ENCODE results near the gene TACR1.
A peak's percentile ranks its signal among the peaks of the same experiment; 100 is the strongest.
"Not testable (repeated sequence)": the region's sequence is repeated elsewhere in the genome, so short reads cannot be mapped to it uniquely, and the experiment has no call there.

TACR1 gene, protein sequence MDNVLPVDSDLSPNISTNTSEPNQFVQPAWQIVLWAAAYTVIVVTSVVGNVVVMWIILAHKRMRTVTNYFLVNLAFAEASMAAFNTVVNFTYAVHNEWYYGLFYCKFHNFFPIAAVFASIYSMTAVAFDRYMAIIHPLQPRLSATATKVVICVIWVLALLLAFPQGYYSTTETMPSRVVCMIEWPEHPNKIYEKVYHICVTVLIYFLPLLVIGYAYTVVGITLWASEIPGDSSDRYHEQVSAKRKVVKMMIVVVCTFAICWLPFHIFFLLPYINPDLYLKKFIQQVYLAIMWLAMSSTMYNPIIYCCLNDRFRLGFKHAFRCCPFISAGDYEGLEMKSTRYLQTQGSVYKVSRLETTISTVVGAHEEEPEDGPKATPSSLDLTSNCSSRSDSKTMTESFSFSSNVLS

DNA sequence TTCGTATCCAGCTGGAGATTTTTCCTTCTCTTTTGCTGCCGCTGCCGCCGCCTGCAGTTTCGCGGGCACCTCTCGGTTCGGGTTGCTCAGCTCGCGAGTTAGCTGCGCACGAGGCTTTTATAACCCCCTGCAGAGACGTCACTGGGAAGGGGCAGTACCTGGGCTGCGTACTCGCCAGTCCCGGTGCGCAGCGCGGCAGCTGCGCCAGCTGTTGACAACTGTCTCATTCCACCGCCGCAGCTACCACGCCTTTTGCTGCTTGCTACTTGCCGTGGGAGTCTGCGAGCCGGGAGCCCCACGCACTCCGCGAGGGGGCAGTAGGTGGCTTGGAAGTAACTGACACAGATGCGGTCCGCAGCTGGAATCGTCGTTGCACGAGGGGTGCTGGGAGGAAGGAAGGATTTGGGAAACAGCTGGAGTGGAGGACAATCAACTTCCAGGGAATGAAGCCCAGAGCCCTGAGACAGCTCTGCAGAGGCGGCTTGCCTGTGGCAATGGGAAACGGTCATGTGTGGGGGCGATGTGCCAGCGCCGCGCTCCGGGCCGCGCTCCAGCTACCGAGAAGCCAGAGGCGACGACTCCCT is at the start of gene TACR1:
Gene TACR1, minus strand, starts transcription at position 93 of the 584 bp plus-strand sequence. CDS start 586 bp downstream, outside the sequence.
- peak in 1 of 3 experiments; percentile 14 for DNase-seq (ENCODE audit: low read depth in 2 of 3, low spot score in 2 of 3)

DNA sequence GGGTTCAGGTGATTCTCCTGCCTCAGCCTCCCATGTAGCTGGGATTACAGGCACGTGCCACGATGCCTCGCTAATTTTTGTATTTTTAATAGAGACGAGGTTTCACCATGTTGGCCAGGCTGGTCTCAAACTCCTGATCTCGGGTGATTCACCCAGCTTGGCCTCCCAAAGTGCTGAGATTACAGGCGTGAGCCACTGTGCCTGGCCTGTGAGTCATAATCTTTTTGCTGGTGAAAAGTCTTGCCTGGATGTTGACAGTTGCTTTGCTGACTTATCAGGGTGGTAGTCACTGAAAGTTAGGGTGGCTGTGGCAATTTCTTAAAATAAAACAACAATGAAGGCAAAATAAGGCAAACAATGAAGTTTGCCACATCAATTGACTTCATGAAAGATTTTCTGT is 49.3 kb upstream of the TACR1 start:
- not testable (repeated sequence) for DNase-seq (ENCODE audit: low read depth in 2 of 3, low spot score in 2 of 3)

DNA sequence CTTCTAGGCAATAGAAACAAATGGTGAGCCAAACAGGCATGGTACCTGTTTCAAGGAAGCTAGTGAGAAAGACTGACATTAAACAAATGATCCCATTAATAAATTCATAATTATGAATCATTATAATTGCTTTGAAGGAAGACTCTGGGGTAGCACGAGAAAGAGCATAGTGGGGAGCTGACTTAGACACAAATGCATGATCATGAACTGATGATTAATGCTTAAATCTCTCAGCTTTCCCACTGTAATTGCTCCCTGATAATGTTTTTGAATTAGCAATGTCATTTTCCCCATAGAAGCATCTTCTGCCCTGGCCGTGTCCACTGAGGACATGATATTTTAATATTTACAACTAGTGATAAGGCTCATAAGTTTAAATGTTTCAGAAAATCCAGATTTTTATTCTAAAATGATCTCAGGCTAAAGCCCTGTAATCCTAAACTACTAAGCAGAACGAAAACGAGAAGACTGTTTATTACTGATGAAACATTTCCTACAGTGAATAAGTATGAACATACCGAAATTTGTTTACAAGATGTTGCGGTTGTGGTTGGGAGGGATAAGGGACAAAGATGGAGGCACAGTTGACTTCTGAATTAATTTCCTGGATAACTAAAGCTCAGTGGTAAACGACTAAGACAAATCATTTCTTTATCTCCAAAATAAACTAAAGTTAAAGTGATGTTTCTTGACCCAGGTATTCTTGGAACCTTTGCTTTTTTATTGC is 47.3 kb upstream of the TACR1 start:
- DNase-seq (ENCODE audit: low read depth in 2 of 3, low spot score in 2 of 3) = no peak

DNA sequence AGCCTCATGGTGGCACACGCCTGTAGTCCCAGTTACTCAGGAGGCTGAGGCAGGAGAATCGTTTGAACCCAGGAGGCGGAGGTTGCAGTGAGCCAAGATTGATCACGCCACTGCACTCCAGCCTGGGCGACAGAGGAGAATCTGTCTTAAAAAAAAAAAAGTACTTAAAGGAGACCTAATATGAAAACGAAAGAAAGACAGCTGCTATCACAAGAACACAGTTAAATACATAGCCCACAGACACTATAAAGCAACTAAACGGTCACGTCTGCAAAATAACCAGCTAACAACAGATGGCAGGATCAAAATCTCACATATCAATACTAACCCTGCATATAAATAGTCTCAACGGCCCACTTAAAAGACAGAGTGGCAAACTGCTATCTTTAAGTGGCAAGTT is 43.9 kb upstream of the TACR1 start:
- DNase-seq (ENCODE audit: low read depth in 2 of 3, low spot score in 2 of 3) = no peak

DNA sequence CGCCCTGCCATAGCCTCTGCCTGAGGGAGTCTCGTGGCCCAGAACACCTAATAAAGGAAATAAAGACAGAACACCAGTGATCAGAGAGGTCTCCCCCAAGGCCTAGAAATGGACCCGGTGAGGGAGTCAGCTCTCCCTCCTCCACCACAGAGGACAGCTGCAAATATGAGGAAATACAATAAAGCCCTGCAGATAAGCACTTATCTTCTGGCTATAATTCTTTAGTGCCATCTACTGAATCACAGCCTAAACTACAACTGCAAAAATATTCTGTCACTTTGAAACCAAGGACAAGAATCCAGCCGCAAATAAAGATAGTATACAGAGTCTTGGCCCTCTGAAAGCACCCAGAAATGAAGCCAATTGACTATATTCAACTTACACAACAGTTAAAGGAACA is 42.4 kb upstream of the TACR1 start:
- DNase-seq (ENCODE audit: low read depth in 2 of 3, low spot score in 2 of 3) = no peak

DNA sequence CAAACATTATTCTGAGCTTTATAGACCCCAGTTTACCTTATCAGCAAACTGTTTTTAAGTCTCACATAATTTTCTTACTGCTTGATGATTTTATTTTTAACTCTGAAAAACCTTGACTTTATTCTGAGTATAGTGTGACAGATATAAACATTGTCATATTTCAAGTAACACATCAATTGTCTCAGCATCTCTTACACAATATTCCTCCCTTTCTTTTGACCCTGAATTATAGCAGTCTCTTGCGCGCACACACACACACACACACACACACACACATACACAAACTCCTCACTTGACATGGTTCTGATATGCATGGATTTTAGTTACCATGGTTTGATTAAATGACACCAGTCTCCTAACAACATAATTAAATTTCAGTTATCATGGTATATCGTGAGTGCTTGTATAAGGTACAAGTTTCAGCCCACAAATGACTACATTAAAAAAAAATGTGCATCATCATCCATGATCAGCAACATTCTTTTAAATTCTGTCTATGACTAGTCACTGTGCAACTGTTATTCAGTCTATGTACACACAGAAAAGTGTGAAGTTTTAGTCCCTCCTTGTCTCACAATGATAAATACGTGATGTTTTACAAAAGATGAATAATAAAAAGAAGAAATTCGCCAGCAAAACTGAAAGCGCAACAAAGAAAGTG is 39.5 kb upstream of the TACR1 start:
- DNase-seq (ENCODE audit: low read depth in 2 of 3, low spot score in 2 of 3) = no peak

DNA sequence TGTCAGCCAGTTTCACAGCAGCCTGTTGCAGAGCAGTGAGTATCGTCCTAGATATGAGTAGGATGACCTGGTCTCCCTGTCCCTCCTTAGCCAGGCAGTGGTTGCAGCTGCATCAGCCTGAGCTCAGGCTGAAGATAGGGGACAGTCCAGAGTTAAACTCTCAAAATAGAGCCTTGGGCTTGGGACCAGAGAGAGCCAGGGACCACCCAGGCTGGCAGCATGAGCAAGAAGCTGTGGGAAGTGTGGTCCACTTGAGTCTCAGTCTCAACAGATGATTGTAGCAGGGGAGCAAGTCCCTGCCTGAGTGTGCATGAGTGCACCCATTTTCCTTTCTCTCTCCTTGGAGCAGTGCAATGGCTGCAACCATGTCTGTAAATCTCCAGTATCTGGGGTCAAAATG is 38.0 kb upstream of the TACR1 start:
- no peak for DNase-seq (ENCODE audit: low read depth in 2 of 3, low spot score in 2 of 3)

DNA sequence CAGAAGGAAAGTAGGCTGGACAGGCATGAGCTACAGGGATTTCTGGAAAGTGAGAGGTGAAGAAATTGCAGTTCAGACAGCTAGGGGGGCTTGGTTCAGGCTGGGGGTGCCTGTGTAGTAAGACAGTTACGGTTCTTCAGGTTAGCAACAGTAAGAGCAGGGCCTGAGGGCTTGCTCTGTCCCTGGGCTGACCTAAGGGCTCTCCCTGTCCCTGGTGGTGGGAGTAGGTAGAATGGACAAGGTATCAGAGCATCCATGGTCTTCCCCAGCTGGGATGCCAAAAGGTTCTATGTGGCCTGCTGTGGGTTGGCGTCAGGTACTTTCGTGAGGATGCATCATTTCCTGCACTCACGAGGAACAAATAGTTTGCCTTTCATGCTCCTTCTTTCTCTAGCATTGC is 34.6 kb upstream of the TACR1 start:
- no peak for DNase-seq (ENCODE audit: low read depth in 2 of 3, low spot score in 2 of 3)

DNA sequence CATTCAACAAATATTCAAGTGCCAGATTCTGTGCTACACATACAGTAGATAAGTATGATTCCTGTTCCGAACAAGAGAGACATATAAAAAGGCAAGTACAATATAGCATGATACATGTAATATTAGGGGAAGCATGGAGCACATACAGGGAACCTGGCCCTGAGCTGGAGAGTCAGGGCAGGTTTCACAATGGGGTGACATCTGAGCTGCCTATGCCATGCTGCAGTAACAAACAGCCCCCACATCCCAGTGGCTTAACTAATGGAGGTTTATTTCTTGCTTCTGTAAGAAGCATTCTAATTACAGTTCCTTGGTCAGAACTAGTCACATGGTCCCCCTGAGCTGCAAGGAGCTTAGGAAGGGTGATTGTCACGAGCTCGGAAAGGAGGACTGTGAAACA is 27.3 kb upstream of the TACR1 start:
- DNase-seq (ENCODE audit: low read depth in 2 of 3, low spot score in 2 of 3) = no peak

DNA sequence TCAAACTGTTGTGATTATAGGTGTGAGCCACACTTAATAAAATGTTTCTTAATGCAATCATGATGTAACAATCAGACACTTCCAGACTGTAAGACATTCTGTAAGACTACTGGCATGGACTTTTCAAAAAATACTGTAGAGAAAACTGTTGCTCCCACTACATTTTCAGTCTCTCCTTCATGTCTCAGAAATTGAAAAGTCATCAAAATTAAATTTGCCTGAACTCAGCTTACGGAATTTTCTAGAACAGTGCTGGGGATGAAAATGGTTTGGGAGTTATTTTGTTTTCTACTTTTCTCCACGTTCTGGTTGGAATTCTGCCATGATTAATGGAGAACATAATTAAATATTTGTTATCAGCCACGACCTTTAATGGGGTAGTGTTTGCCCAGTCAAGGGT is 26.8 kb upstream of the TACR1 start:
- no peak for DNase-seq (ENCODE audit: low read depth in 2 of 3, low spot score in 2 of 3)

DNA sequence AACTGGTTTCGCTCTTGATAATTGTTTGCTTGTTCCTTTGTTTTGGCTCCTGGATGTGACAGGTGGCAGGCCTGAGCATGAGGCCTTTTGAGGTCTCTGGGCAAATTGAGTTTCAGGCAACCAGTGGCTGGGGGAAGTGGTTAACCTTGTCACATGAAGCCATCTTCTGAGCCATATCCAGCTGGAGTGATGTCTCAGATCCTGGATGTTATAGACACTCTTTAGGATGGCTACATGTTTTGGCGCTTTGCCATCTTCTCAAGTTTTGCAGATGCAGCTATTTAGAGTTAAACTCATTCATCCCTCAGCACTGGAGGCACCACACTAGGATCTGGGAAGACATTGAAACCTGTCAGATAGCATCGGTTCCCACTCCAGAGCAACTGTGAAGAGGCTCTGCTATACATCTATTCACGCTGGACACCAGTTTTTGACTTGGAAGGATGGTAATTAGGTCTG is 25.3 kb upstream of the TACR1 start:
- no peak for DNase-seq (ENCODE audit: low read depth in 2 of 3, low spot score in 2 of 3)

DNA sequence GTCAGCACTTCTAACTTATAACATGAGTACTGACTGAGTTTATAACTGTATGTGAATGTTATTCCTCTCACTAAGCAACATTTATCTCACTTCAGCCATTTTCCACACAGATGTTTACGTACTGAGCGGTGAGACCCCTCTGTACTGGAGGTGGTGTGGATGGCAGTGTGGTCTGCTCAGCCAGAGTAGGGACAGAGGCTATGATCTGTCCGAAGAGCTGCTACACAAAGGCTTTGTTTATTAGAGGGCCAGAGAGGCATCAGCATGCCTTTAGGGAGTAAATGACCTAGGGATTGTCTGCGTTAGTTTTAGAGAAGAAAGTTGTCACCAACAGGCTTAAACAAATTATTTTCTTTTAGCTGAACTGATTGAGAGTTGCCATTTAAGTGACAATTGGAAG is 23.2 kb upstream of the TACR1 start:
- DNase-seq (ENCODE audit: low read depth in 2 of 3, low spot score in 2 of 3) = no peak

DNA sequence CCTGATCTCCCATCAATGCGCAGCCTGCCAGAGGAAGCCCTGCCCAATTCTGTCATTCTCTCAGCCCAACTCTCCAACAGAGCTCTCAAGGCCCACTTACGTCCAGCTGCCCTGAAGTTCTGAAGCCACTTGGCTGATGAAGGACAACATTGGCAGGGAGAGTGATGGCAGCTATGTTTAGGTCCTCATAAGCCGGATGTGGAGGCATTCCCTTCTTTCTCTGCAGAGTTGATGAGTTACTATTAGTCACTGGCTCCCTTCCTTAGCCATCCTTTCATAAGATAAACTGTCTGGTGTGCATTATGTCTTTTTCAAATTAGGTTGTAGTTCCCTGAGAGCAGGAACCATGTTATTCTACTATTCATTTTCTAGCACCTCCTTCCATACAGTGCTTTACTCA is 22.5 kb upstream of the TACR1 start:
- DNase-seq (ENCODE audit: low read depth in 2 of 3, low spot score in 2 of 3) = no peak

DNA sequence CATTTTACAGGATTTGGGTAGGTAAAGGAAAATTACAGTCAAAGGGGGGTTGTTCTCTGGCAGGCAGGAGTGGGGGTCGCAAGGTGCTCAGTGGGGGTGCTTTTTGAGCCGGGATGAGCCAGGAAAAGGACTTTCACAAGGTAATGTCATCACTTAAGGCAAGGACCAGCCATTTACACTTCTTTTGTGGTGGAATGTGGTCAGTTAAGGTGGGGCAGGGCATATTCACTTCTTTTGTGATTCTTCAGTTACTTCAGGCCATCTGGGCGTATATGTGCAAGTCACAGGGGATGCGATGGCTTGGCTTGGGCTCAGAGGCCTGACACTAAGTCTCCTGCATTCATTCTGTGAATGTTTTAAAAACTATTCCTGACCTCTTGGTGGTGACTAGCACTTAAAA is 19.9 kb upstream of the TACR1 start:
- not testable (repeated sequence) for DNase-seq (ENCODE audit: low read depth in 2 of 3, low spot score in 2 of 3)

DNA sequence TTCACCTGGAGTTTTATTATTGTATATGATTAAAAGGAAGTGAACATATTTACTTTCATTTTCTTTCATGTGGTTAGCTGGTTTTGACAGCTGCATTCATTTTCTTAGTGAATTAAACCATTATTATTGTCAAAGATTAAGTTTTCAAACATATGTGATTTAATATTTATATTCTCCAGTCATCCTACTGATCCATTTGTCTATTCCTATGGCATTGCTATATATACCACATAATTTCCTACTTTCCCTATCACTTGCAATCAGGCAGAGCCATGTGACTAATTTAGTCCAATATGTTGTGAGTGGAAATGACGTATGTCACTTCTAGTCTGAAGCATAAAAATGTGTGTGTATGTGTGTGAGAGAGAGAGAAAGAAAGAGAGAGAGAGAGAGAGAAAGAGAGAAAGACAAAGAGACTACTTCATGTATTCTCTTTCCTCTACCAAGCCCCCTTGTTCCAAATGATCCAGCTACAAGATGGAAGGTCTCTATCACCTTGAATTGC is 12.0 kb upstream of the TACR1 start:
- DNase-seq (ENCODE audit: low read depth in 2 of 3, low spot score in 2 of 3) = no peak

DNA sequence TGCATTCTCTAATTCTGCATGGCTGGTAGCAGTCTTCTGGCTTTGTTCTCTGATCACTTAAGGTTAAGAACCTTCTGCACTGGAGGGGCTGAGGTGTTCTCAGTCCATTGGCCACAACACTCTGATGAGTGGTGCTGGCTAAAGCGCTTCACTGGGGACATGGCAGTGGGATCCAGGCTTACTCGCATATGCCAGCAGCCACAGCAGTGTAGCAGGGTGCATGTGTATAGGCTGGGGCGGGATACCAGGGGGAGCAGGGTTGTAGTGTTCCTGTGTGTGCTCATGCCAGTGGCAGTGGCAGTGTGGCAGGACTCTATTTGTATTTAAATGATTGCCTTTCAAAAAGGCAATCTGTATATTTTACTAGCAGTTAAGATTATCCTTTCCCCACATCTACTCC is 11.1 kb upstream of the TACR1 start:
- DNase-seq (ENCODE audit: low read depth in 2 of 3, low spot score in 2 of 3) = no peak

DNA sequence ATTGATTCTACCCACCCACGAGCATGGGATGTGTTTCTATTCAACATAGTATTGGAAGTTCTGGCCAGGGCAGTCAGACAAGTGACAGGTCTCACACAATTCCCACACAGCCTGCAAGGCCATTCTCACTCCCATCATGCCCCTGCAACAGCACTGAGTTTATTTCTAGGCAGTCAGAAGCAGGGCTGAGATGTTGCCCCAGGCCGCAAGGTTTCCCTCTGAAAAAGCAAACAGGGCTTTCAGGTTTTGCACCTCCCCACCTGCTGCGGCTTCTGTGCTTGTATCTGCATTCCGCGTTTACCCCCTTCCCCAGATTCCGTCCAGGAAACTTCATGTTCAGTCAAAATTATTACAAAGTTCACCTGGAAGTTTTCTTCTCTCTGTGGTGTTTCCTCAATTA is 9.4 kb upstream of the TACR1 start:
- no peak for DNase-seq (ENCODE audit: low read depth in 2 of 3, low spot score in 2 of 3)

DNA sequence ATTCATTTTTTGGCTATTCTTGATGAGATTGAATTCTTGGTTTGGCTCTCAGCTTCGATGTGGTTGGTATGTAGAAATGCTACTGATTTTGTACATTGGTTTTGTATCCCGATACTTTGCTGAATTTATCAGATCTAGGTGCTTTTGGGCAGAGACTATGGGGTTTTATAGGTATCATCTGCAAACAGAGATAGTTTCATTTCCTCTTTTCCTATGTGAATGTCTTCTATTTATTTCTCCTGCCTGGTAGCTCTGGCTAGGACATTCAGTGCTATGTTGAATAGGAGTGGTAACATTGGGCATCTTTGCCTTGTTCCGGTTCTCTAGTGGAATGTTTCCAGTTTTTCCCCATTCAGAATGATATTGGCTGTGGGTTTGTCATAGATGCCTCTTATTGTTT is 5.5 kb upstream of the TACR1 start:
- DNase-seq (ENCODE audit: low read depth in 2 of 3, low spot score in 2 of 3) = no peak

DNA sequence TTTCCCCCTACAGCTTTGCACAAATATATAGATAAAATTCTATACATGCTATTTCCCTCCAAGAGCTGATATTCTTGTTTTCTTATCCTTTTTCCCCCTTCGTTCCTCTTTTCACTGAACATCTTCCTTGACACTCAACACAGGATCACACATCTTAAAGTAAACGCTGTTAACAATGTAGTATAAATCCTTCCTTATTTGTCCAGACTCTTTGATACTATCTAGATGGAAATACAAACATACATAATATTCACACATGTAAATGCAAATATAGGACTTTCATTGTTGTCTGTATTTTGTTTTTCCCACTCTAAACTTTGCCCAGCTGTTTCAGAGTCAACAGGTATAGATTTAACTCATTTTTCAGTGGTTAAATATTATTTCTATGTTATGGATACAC is 3.0 kb upstream of the TACR1 start:
- DNase-seq (ENCODE audit: low read depth in 2 of 3, low spot score in 2 of 3) = no peak

DNA sequence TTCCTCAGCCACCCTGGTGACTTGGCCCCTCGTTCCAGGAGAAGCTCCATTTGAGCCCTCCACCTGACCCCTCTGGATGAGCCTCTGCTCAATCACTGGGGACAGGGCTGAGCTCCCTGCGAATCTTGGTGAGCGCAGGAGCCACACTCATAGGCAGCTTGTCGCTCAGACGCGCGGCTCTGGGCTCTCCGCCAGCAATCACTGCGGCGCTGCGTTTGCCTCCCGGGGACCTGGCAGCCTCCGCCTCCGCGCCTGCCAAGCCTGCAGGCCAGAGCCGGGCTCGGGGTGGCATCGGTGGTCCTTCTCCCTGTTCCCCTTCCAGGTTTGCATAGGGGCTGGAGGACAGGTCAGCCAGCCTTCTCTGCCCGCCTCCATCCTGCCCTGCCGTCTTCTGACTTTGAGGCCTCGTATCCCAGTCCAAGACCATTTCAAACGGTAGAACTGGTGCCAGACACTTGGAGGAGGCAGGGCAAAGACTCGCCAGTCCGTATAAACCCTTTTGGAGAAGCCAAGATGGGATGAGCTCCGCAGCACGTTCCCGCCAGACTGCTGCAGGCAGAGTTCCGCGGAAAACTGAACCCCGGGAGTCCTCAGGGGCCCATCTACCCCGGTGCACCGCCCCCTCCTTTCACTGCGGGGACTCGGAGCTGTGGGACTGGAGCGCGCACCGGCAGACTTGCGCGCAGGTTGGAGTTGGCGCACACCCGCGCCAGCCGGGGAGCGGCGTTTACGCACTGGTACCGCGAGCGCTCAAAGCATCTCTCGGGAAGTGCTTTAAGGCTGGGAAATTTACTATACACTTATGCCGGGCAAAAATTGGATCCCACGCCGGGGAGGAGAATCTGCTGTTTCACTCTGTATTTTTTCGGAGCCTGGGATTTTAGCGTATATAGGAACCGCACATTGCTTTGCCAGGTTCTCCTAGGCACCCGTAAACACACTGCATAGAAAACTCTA is 1.1 kb upstream of the TACR1 start:
- DNase-seq (ENCODE audit: low read depth in 2 of 3, low spot score in 2 of 3) = no peak

All from activated CD8-positive, alpha-beta memory T cell treated with anti-CD3 and anti-CD28 coated beads for 48 hours (primary cell).